Endodermal cell (in vitro differentiated cells): ENCODE measurements around the gene CYP17A1. TPM values are rescaled to one million over a fixed set of nuclear protein-coding genes. Genes with fewer than 3 reads are reported as not detected.

ENCODE experiments used
- DNase-seq: peaks from one replicate; pipeline ENCODE4 v3.0.0-alpha.2; 2017
- H3K27ac ChIP-seq: 2 replicates; pipeline ENCODE4 v1.5.1; 2013; ENCODE audit warnings: mild to moderate bottlenecking, low read depth, low read length, moderate library complexity
- H3K27me3 ChIP-seq: 2 replicates; pipeline ENCODE4 v1.6.1; 2013; ENCODE audit warnings: mild to moderate bottlenecking, low read length, moderate library complexity; ENCODE audit not compliant: insufficient read depth, control insufficient read depth, poor library complexity, severe bottlenecking
- H3K36me3 ChIP-seq: 2 replicates; pipeline ENCODE4 v1.7.0; 2013; ENCODE audit warnings: mild to moderate bottlenecking, low read length, moderate library complexity; ENCODE audit not compliant: control insufficient read depth, insufficient read depth
- H3K4me1 ChIP-seq: one replicate; pipeline ENCODE4 v1.7.0; 2013; ENCODE audit warnings: low read length; ENCODE audit not compliant: control insufficient read depth, insufficient read depth
- H3K4me3 ChIP-seq: 2 replicates; pipeline ENCODE4 v1.5.1; 2013; ENCODE audit warnings: mild to moderate bottlenecking, low read length, moderate library complexity
- H3K9ac ChIP-seq: 2 replicates; pipeline ENCODE4 v1.6.1; 2013; ENCODE audit warnings: mild to moderate bottlenecking, low read length, moderate library complexity; ENCODE audit not compliant: poor library complexity, severe bottlenecking; ENCODE audit errors: extremely low read depth
- H3K9me3 ChIP-seq: 2 replicates; pipeline ENCODE4 v1.6.1; 2013; ENCODE audit warnings: mild to moderate bottlenecking, low read length, moderate library complexity; ENCODE audit not compliant: control insufficient read depth
- H3K27ac Mint-ChIP-seq: 2 replicates; pipeline ENCODE4 v1.8.0; 2020; ENCODE audit warnings: mixed read lengths
- H3K27me3 Mint-ChIP-seq: 2 replicates; pipeline ENCODE4 v1.8.0; 2021; ENCODE audit warnings: mild to moderate bottlenecking, mixed read lengths; ENCODE audit not compliant: insufficient read depth
- H3K36me3 Mint-ChIP-seq: 2 replicates; pipeline ENCODE4 v1.8.0; 2020; ENCODE audit warnings: low read depth, mixed read lengths
- H3K4me1 Mint-ChIP-seq: 2 replicates; pipeline ENCODE4 v1.8.0; 2020; ENCODE audit warnings: mixed read lengths
- H3K4me3 Mint-ChIP-seq: 2 replicates; pipeline ENCODE4 v1.8.0; 2020; ENCODE audit warnings: mild to moderate bottlenecking, moderate library complexity, mixed read lengths
- H3K9me3 Mint-ChIP-seq: 2 replicates; pipeline ENCODE4 v1.8.0; 2020; ENCODE audit warnings: mild to moderate bottlenecking, mixed read lengths
- WGBS, 2 experiments: methylation state at CpG; one replicate each; pipeline versions ENCODE4 v1.1.5 to v1.1.7; 2013; ENCODE audit warnings: missing lambda C conversion rate in 2 of 2, mixed read lengths in 1 of 2; ENCODE audit not compliant: insufficient coverage in 1 of 2, insufficient read length in 1 of 2; 5-methylcytosine and 5-hydroxymethylcytosine counted together
- total RNA-seq, 2 donors: library from RNA; stranded (reverse); fragmentation: NEBNext Ultra II Directional in 1 of 2; extraction: Animal tissue kit (Norgen Biotek cat#: 25700) in 1 of 2; gene quantifications; 2 replicates in 1 of 2; 3 replicates in 1 of 2; pipeline ENCODE4 v1.2.1, GENCODE V29; 2021
- TF ChIP-seq, protein P1 (sequence below): fragments of 200-600 bp; sonication (generic); conservative IDR thresholded peaks from 2 replicates; pipeline ENCODE4 v1.5.0; 2021; ENCODE audit warnings: antibody characterized with exemption, mild to moderate bottlenecking

The CYP17A1 gene
- total RNA-seq, 2 donors from 2014 or later: not detected

DNA sequence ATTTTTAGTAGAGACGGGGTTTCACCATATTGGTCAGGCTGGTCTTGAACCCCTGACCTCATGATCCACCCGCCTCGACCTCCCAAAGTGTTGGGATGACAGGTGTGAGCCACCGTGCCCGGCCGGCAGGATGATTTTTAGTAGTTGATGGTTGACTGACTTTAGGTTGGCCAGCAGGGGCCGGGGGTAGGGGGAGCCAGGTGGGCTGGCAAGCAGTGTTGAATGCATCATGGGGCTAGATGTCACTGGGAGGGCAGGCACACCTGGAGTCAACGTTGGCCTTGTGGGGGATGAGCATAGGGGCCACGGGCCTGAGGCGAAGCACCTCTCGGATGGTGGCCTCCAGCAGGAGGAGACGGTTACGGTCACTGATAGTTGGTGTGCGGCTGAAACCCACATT, 5.0 kb downstream of the CYP17A1 start:
- peaks cover 2% of the 10 kb centered on the region for H3K9me3 Mint-ChIP-seq
- TF ChIP-seq, protein P1, sequence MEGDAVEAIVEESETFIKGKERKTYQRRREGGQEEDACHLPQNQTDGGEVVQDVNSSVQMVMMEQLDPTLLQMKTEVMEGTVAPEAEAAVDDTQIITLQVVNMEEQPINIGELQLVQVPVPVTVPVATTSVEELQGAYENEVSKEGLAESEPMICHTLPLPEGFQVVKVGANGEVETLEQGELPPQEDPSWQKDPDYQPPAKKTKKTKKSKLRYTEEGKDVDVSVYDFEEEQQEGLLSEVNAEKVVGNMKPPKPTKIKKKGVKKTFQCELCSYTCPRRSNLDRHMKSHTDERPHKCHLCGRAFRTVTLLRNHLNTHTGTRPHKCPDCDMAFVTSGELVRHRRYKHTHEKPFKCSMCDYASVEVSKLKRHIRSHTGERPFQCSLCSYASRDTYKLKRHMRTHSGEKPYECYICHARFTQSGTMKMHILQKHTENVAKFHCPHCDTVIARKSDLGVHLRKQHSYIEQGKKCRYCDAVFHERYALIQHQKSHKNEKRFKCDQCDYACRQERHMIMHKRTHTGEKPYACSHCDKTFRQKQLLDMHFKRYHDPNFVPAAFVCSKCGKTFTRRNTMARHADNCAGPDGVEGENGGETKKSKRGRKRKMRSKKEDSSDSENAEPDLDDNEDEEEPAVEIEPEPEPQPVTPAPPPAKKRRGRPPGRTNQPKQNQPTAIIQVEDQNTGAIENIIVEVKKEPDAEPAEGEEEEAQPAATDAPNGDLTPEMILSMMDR: no peak
- no peak for DNase-seq
- Histone ChIP-seq H3K27ac (no peak overlapping the region), H3K4me3 (no peak overlapping the region), H3K9ac (no peak overlapping the region), H3K9me3 (peaks cover under 1% of the 10 kb centered on the region), H3K27me3 (no peaks in the 10 kb centered on the region), H3K4me1 (no peaks in the 10 kb centered on the region), H3K36me3 (no peaks in the 10 kb centered on the region)
- no peaks in the 10 kb centered on the region for H3K36me3 Mint-ChIP-seq
- H3K27ac Mint-ChIP-seq: no peak overlapping the region
- peaks cover 2% of the 10 kb centered on the region for H3K27me3 Mint-ChIP-seq
- 95% methylated on average over 8 to 14 of the region's 14 CpGs for WGBS, 2 experiments
- H3K4me3 Mint-ChIP-seq: no peak overlapping the region
- no peaks in the 10 kb centered on the region for H3K4me1 Mint-ChIP-seq

DNA sequence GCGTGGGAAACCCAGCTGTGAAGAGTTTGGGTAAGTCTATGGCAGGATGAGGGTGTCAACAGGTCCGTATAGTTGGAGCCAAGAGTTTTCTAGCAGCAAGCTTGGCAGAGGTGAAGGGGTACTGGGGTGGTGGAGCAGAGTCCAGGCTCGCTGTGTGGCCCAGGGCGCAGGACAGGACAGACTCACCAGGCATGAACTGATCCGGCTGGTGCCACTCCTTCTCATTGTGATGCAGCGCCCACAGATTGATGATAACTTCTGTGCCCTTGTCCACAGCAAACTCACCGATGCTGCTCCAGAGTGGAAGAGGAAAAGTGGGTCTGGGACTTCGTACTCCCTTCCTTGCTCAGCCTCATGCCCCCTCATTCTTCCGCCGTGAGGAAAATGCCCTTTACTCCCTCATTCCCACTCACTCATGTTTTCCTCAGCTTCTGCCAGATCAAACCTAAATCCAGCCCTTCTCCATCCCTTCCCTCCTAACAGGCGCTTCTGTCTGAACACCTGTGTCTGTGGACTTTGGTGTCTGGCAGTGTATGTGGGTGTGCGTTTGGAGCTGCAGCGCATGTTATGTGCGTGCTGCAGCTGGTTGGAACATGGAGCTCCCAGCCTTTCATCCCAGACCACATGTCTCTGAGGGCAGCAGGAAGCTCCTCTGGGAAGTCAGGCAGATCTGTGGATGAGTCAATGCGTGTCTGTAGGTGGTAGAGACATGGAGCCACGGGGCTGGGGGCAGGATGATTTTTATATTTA, 5.7 kb downstream of the CYP17A1 start:
- no peaks in the 10 kb centered on the region for H3K4me1 ChIP-seq
- H3K9ac ChIP-seq: no peak overlapping the region
- no peaks in the 10 kb centered on the region for H3K9me3 ChIP-seq
- no peaks in the 10 kb centered on the region for H3K27me3 ChIP-seq
- H3K36me3 ChIP-seq: no peaks in the 10 kb centered on the region
- 89 to 93% methylated on average over 11 to 14 of the region's 16 CpGs for WGBS, 2 experiments
- no peaks in the 10 kb centered on the region for H3K36me3 Mint-ChIP-seq
- H3K9me3 Mint-ChIP-seq: no peaks in the 10 kb centered on the region
- DNase-seq: no peak
- peaks cover 2% of the 10 kb centered on the region for H3K27me3 Mint-ChIP-seq
- no peak overlapping the region for H3K27ac ChIP-seq
- H3K4me3 Mint-ChIP-seq: no peak overlapping the region
- no peaks in the 10 kb centered on the region for H3K4me1 Mint-ChIP-seq
- H3K27ac Mint-ChIP-seq: no peak overlapping the region
- TF ChIP-seq, protein P1: no peak
- no peak overlapping the region for H3K4me3 ChIP-seq

DNA sequence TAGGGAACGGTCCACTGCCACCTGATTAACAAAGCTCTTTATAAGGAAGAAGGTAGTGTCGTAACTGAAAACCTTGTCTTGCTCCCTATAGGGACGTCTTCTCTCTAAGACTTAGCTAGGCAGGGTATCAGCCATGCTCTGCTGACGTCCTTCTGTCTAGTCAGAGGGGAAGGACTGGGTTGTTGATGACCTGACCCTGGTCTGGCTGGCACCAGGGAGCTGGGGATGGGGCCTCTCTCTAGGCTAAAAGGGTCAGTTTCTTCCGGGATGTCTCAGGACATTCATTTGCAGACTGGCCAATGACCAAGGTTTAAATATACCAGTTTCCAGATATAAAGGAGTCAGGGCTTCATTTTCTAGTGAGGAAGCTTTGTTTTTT, 9.6 kb downstream of the CYP17A1 start:
- Histone ChIP-seq H3K9me3 (peaks cover 14% of the 10 kb centered on the region), H3K9ac (no peak overlapping the region), H3K4me1 (no peaks in the 10 kb centered on the region), H3K4me3 (no peak overlapping the region), H3K36me3 (no peaks in the 10 kb centered on the region), H3K27ac (no peak overlapping the region), H3K27me3 (no peaks in the 10 kb centered on the region)
- H3K27me3 Mint-ChIP-seq: peaks cover 2% of the 10 kb centered on the region
- TF ChIP-seq, protein P1: no peak
- 78 to 83% methylated on average over 5 of the region's 5 CpGs for WGBS, 2 experiments
- H3K4me3 Mint-ChIP-seq: no peak overlapping the region
- peaks cover 18% of the 10 kb centered on the region for H3K9me3 Mint-ChIP-seq
- DNase-seq: no peak
- no peaks in the 10 kb centered on the region for H3K4me1 Mint-ChIP-seq
- no peak overlapping the region for H3K27ac Mint-ChIP-seq
- no peaks in the 10 kb centered on the region for H3K36me3 Mint-ChIP-seq
